NK-92 (cell line): ENCODE data around the gene CFTR.
"Not testable (repeated sequence)": the region's sequence is repeated elsewhere in the genome, so short reads cannot be mapped to it uniquely, and the experiment has no call there.

Source experiments
- DNase-seq: peaks from one replicate; lab custom pipeline; 2025; ENCODE audit not compliant: unreplicated experiment; lab: John Stamatoyannopoulos, UW

The CFTR gene

GRCh38 chr7:117493460-117493859 lies 13.6 kb downstream of the CFTR start:
- no peak for DNase-seq

- DNase-seq, result no peak
These were observed 15.5 kb downstream of the CFTR start for GRCh38 chr7:117495308-117495707.

DNA sequence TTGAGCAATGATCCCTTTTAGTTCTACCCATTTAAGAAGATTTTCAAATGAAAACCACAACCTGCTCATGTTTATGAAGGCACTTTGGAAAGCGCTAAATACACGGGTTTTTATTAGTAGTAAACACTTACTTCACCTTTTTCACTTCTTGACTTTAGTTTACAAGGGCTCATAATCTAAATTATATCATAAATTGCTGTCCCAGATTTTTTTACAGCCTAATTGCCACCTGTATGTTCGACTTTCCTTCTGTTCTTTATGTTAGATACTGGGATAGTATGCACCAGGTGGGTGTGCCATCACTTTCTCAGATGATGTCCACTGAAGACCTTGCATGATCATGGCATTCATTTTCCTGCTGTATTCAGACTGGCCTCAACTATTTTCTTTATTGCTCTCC lies 22.5 kb downstream of the CFTR start:
- no peak for DNase-seq

DNA sequence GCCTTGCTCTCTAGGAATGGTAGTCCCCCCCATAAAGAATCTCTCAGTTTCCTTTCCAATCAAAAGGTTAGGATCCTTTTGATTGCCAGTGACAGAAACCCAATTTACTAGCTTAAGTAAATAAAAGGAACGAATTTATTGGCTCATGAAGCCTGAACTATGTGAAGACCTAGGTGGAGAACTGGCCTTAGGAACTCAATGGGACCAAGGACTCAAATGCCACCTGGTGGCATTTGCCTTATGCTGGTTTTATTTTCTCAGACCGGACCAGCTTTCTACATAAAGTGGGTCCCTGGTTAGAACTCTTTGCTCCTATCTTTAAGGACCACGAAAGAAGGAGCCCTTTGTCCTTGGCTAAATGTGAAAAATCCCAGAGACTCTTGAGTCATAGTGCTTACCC lies 25.4 kb downstream of the CFTR start:
- DNase-seq, result no peak

DNA sequence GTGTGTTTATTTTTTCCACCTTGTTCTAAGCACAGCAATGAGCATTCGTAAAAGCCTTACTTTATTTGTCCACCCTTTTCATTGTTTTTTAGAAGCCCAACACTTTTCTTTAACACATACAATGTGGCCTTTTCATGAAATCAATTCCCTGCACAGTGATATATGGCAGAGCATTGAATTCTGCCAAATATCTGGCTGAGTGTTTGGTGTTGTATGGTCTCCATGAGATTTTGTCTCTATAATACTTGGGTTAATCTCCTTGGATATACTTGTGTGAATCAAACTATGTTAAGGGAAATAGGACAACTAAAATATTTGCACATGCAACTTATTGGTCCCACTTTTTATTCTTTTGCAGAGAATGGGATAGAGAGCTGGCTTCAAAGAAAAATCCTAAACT lies 28.9 kb downstream of the CFTR start:
- DNase-seq, result no peak

- DNase-seq, result not testable (repeated sequence)
These were observed 37.4 kb downstream of the CFTR start for GRCh38 chr7:117517194-117517593.

- DNase-seq, result no peak
These were observed 50.6 kb downstream of the CFTR start for GRCh38 chr7:117530390-117530789.

- DNase-seq, result no peak
These were observed 51.9 kb downstream of the CFTR start for GRCh38 chr7:117531595-117532244.

GRCh38 chr7:117538053-117538452 lies 58.2 kb downstream of the CFTR start:
- DNase-seq, result no peak

DNA sequence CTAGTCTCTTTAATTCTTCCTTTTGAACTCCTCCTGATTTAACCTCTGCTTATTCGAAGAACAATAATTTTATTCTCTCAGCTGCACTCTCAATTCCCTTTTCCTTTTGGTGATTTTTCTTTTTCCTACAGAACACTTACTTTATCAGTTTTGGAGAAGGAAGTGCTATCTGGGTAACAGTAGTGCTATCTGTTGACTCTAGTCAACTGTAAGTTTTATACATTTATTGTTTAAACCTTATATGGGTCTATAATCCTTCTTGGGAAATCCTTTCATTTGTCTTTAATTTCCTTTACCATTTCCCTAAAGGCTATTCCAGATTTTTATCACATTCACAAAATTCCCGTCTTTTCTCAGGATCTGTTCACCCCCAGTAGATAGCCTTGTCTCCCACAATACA lies 64.2 kb downstream of the CFTR start:
- no peak for DNase-seq

- no peak for DNase-seq
These were observed 68.2 kb downstream of the CFTR start for GRCh38 chr7:117548035-117548434.

- DNase-seq, result no peak
These were observed 70.8 kb downstream of the CFTR start for GRCh38 chr7:117550625-117551024.

DNA sequence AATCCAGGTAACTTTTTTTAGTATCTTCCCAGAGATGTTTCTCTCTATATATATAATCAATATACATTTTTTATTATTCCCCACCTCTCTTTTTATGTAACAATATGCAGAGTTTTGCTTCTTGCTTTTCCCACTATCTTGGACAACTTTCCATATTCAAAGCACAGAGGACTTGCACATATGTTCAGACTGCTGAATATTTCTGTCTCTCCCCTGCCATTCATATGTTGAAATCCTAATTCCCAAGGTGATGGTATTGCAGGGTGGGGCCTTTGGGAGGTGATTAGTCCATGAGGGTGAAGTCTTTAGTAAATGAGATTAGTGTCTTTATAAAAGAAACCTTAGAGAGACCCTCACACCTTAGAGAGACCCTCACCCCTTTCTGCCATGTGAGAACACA lies 72.8 kb downstream of the CFTR start:
- DNase-seq, result no peak

DNA sequence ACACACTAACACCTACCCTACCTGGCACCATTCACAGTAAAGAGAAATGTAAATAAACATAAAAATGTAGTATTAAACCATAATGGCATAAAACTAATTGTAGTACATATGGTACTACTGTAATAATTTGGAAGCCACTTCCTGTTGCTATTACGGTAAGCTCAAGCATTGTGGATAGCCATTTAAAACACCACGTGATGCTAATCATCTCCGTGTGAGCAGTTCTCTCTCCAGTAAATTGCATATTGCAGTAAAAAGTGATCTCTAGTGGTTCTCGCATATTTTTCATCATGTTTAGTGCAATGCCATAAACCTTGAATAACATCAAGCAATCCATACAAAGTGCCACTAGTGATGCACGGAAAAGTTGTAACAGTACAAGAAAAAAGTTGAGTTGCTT lies 75.4 kb downstream of the CFTR start:
- no peak for DNase-seq

- no peak for DNase-seq
These were observed 79.6 kb downstream of the CFTR start for GRCh38 chr7:117559391-117559790.

GRCh38 chr7:117560030-117560429 lies 80.2 kb downstream of the CFTR start:
- DNase-seq, result no peak

DNA sequence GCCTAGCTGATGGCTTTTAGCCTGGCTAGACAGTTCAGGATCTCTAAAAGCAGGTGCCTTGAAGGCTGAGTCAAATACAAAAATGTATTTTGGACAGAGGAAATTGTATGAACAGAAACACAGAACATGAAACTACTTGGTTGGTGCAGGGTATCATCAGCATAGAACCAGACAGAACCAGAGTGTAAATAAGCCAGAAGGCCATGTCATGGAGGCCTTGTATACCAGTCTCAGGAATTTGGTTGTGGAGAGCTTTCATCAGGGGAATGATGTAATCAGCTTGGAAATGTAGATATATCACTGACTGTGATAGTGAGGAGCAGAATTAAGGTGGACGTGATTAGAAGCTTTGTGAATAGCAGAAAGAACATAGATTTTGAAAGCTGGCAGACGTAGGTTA lies 82.9 kb downstream of the CFTR start:
- DNase-seq, result no peak

- DNase-seq, result no peak
These were observed 84.3 kb downstream of the CFTR start for GRCh38 chr7:117564080-117564479.

- no peak for DNase-seq
These were observed 84.8 kb downstream of the CFTR start for GRCh38 chr7:117564627-117565026.

- DNase-seq, result no peak
These were observed 85.4 kb downstream of the CFTR start for GRCh38 chr7:117565226-117565625.

GRCh38 chr7:117567781-117568180 lies 88.0 kb downstream of the CFTR start:
- no peak for DNase-seq

- DNase-seq, result no peak
These were observed 93.2 kb downstream of the CFTR start for GRCh38 chr7:117572856-117573620.

DNA sequence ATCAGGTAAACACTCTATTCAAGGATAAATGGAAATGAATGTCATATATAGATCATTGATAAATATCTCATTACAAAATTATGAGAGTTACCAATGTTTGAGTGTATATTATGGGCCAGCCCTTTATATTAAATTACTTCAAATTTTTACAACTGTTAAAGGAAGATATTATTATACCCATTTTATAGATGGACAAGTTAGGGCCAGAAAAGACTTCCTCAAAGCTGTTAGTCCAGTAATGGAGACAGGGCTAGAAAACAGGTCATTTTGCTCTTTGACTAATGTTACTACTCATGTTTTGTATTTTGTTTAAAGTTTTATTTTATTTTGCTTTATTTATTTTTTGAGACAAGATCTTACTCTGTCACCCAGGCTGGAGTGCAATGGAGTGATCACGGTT lies 101.6 kb downstream of the CFTR start:
- no peak for DNase-seq
